Neutrophil (primary cell): ENCODE data around the gene NCKAP5L.

Experiments used
- H3K27ac ChIP-seq: fragments of 200-600 bp; sonication (generic); 2 replicates; pipeline ENCODE4 v1.5.1; 2016; ENCODE audit warnings: mild to moderate bottlenecking, moderate library complexity
- H3K27me3 ChIP-seq: fragments of 200-600 bp; sonication (generic); 2 replicates; pipeline ENCODE4 v1.6.0; 2016; ENCODE audit warnings: mild to moderate bottlenecking
- H3K36me3 ChIP-seq: fragments of 200-600 bp; sonication (generic); 2 replicates; pipeline ENCODE4 v1.5.1; 2017
- H3K4me1 ChIP-seq, 2 experiments: fragments of 200-600 bp in 1 of 2; sonication (generic) in 1 of 2; 1 replicate in 1 of 2; 2 replicates in 1 of 2; pipeline versions ENCODE4 v1.5.1 to v1.6.1; 2013 to 2016; ENCODE audit warnings: low read depth in 1 of 2, low read length in 1 of 2, mild to moderate bottlenecking in 1 of 2, moderate library complexity in 1 of 2; ENCODE audit not compliant: control insufficient read depth in 1 of 2, insufficient read depth in 1 of 2
- H3K4me3 ChIP-seq, 2 experiments: fragments of 200-600 bp in 1 of 2; sonication (generic) in 1 of 2; 1 replicate in 1 of 2; 2 replicates in 1 of 2; pipeline ENCODE4 v1.5.1; 2013 to 2016; ENCODE audit warnings: low read depth in 1 of 2, low read length in 1 of 2, mild to moderate bottlenecking in 1 of 2, moderate library complexity in 1 of 2
- H3K9me3 ChIP-seq: fragments of 200-600 bp; sonication (generic); 2 replicates; pipeline ENCODE4 v1.5.1; 2016
- CTCF ChIP-seq: fragments of 200-600 bp; sonication (generic); IDR thresholded peaks from 2 replicates; pipeline ENCODE4 v1.5.1; 2016; ENCODE audit warnings: antibody characterized with exemption

Gene NCKAP5L

GRCh38 chr12:49843411-49843810, 15.2 kb upstream of the NCKAP5L start:
- Histone ChIP-seq H3K27ac (peak overlapping the region; percentile 79), H3K36me3 (no peaks in the 10 kb centered on the region), H3K9me3 (no peaks in the 10 kb centered on the region), H3K4me3 (peak overlapping the region; percentile 74 to 76), H3K4me1 (peaks cover 15 to 19% of the 10 kb centered on the region in 2 experiments), H3K27me3 (peaks cover 20% of the 10 kb centered on the region)
- no peak for TF ChIP-seq CTCF

- H3K27ac ChIP-seq: peak within 1 kb of the TSS; percentile 79
- peak; percentile 25 for TF ChIP-seq CTCF
- H3K36me3 ChIP-seq: no peaks in the 10 kb centered on the region
- H3K4me1 ChIP-seq: peaks cover 15 to 19% of the 10 kb centered on the region in 2 experiments
- peaks cover 13% of the 10 kb centered on the region for H3K27me3 ChIP-seq
- H3K4me3 ChIP-seq: peak within 1 kb of the TSS; percentile 74 to 76
- no peaks in the 10 kb centered on the region for H3K9me3 ChIP-seq
Measured at GRCh38 chr12:49842519-49843352, 14.5 kb upstream of the NCKAP5L start, which contains the start of gene BCDIN3D. BCDIN3D (minus strand) TSS chr12:49843106; CDS start chr12:49843087, 19 bp downstream.

- no peaks in the 10 kb centered on the region for H3K27me3 ChIP-seq
- no peaks in the 10 kb centered on the region for H3K9me3 ChIP-seq
- no peak overlapping the region for H3K27ac ChIP-seq
- TF ChIP-seq CTCF: peak; percentile 74
- H3K4me3 ChIP-seq: no peak overlapping the region
- peaks cover 15 to 19% of the 10 kb centered on the region in 2 experiments for H3K4me1 ChIP-seq
- no peaks in the 10 kb centered on the region for H3K36me3 ChIP-seq
Measured at GRCh38 chr12:49838973-49839633, 10.9 kb upstream of the NCKAP5L start.

GRCh38 chr12:49832836-49833421, 4.7 kb upstream of the NCKAP5L start:
- H3K4me1 ChIP-seq: peaks cover 9 to 15% of the 10 kb centered on the region in 2 experiments
- TF ChIP-seq CTCF: no peak
- H3K4me3 ChIP-seq: no peak overlapping the region
- no peaks in the 10 kb centered on the region for H3K36me3 ChIP-seq
- no peaks in the 10 kb centered on the region for H3K9me3 ChIP-seq
- peaks cover 5% of the 10 kb centered on the region for H3K27me3 ChIP-seq
- no peak overlapping the region for H3K27ac ChIP-seq

GRCh38 chr12:49831717-49832116, 3.5 kb upstream of the NCKAP5L start:
- Histone ChIP-seq H3K36me3 (no peaks in the 10 kb centered on the region), H3K27me3 (peaks cover 5% of the 10 kb centered on the region), H3K27ac (no peak overlapping the region), H3K4me1 (peaks cover 19 to 27% of the 10 kb centered on the region in 2 experiments), H3K4me3 (no peak overlapping the region), H3K9me3 (no peaks in the 10 kb centered on the region)
- TF ChIP-seq CTCF: no peak
